K562 (cell line): ENCODE data around the gene CFAP206. TPM values are rescaled to one million over a fixed set of nuclear protein-coding genes. Genes with fewer than 3 reads are reported as not detected.
A peak's percentile ranks its signal among the peaks of the same experiment; 100 is the strongest.

ENCODE experiments used
- ATF3 ChIP-seq, 2 experiments: fragments of 450-650 bp in 1 of 2; sonication (generic) in 1 of 2; formaldehyde crosslinking in 1 of 2; IDR thresholded peaks in 1 of 2; conservative IDR thresholded peaks in 1 of 2; 2 replicates each; pipeline versions ENCODE4 v1.6.1 to v1.8.1; 2016 to 2023; ENCODE audit warnings: mild to moderate bottlenecking in 2 of 2, moderate library complexity in 2 of 2, inconsistent platforms in 1 of 2, missing genetic modification reagents in 1 of 2
- BRD4 ChIP-seq: fragments of 200-600 bp; sonication (generic); IDR thresholded peaks from 2 replicates; pipeline ENCODE4 v1.6.1; 2017; ENCODE audit warnings: inconsistent platforms
- CEBPB ChIP-seq: fragments of 450-650 bp; IDR thresholded peaks from 2 replicates; pipeline ENCODE4 v1.6.1; 2016; ENCODE audit warnings: missing genetic modification characterization, missing compliant biosample characterization
- CREB3 ChIP-seq: fragments of 450-650 bp; conservative IDR thresholded peaks from 2 replicates; pipeline ENCODE4 v1.6.1; 2016; ENCODE audit warnings: missing genetic modification characterization, low read depth, mild to moderate bottlenecking, missing compliant biosample characterization, moderate library complexity
- DMBX1 ChIP-seq: fragments of 250-450 bp; sonication (Bioruptor Pico); IDR thresholded peaks from 2 replicates; pipeline ENCODE4 v1.8.0; 2022; ENCODE audit warnings: inconsistent platforms, mild to moderate bottlenecking, moderate library complexity, borderline replicate concordance
- FOS ChIP-seq: IDR thresholded peaks from 3 replicates; pipeline ENCODE4 v1.6.1; 2011; ENCODE audit not compliant: insufficient read length; ENCODE audit errors: extremely low read depth
- FOXA1 ChIP-seq: fragments of 450-650 bp; IDR thresholded peaks from 2 replicates; pipeline ENCODE4 v1.6.1; 2016; ENCODE audit warnings: mild to moderate bottlenecking, borderline replicate concordance
- HDAC3 ChIP-seq: fragments of 450-650 bp; IDR thresholded peaks from 2 replicates; pipeline ENCODE4 v1.6.1; 2018; ENCODE audit warnings: borderline replicate concordance, mild to moderate bottlenecking, moderate library complexity; ENCODE audit not compliant: partially characterized antibody
- HMGXB4 ChIP-seq: sonication (generic); formaldehyde crosslinking; IDR thresholded peaks from 2 replicates; pipeline ENCODE4 v1.8.1; 2023; ENCODE audit warnings: mild to moderate bottlenecking, missing genetic modification reagents
- KLF16 ChIP-seq: IDR thresholded peaks from 2 replicates; pipeline ENCODE4 v1.6.1; 2016; ENCODE audit warnings: antibody characterized with exemption
- MCM7 ChIP-seq, 2 experiments: fragments of 450-650 bp; IDR thresholded peaks; 2 replicates each; pipeline ENCODE4 v1.6.1; 2016 to 2018
- MEF2D ChIP-seq: conservative IDR thresholded peaks from 2 replicates; pipeline ENCODE4 v1.6.1; 2016; ENCODE audit warnings: low read depth, missing genetic modification characterization, missing compliant biosample characterization
- RAD51 ChIP-seq: fragments of 450-650 bp; IDR thresholded peaks from 2 replicates; pipeline ENCODE4 v1.7.1; 2016; ENCODE audit warnings: low read depth, mild to moderate bottlenecking, borderline replicate concordance
- RNF219 ChIP-seq: fragments of 250-450 bp; sonication (Bioruptor Pico); IDR thresholded peaks from 2 replicates; pipeline ENCODE4 v1.5.0; 2022; ENCODE audit warnings: mild to moderate bottlenecking
- SREBF1 ChIP-seq: fragments of 150-350 bp; IDR thresholded peaks from 2 replicates; pipeline ENCODE4 v1.6.1; 2014; ENCODE audit warnings: antibody characterized with exemption, low read depth, low read length, borderline replicate concordance
- TCF3 ChIP-seq: sonication (generic); formaldehyde crosslinking; IDR thresholded peaks from 2 replicates; pipeline ENCODE4 v1.4.0; 2020; ENCODE audit warnings: mild to moderate bottlenecking, missing genetic modification reagents
- TEAD1 ChIP-seq, 2 experiments: fragments of 450-650 bp in 1 of 2; sonication (generic) in 1 of 2; formaldehyde crosslinking; IDR thresholded peaks; 2 replicates each; pipeline versions ENCODE4 v1.4.0 to v1.8.0; 2020 to 2022; ENCODE audit warnings: mild to moderate bottlenecking in 2 of 2, missing genetic modification reagents in 1 of 2
- U2AF2 ChIP-seq: fragments of 200-400 bp; formaldehyde crosslinking; optimal IDR thresholded peaks from 2 replicates; pipeline ENCODE3; 2017; ENCODE audit warnings: low read depth, mild to moderate bottlenecking, low read length
- polyA plus RNA-seq, 8 experiments: library from polyadenylated mRNA; depleted of rRNA in 4 of 8; stranded (reverse) in 5 of 8; unstranded in 3 of 8; fragments of >200 nt; fragmentation: Nextera tagmentation in 2 of 8; fragmentation: Illumina TruSeq in 1 of 8; extraction: Ambion mirVana in 2 of 8; extraction: Trizol in 1 of 8; gene quantifications; 2 replicates each; pipeline versions ENCODE4 v1.2.1 to v1.2.3, GENCODE V29; 2011 to 2014; ENCODE audit warnings: inconsistent platforms in 1 of 8, missing spikeins in 1 of 8
- total RNA-seq, 7 experiments: library from RNA; depleted of rRNA in 6 of 7; stranded (reverse); fragments of >200 nt in 6 of 7; fragmentation: Illumina TruSeq in 2 of 7; extraction: Trizol in 2 of 7; gene quantifications; 2 replicates each; pipeline versions ENCODE4 v1.2.1 to v1.2.3, GENCODE V29; 2011 to 2021; ENCODE audit warnings: low replicate concordance in 1 of 7
- TF ChIP-seq, protein P1 (sequence below): fragments of 250-450 bp; sonication (Bioruptor Pico); IDR thresholded peaks from 2 replicates; pipeline ENCODE4 v1.5.0; 2020; ENCODE audit warnings: mild to moderate bottlenecking

CFAP206 gene
- total and polyA plus RNA-seq, 9 of the 15 experiments (the other 6 are each of a cell fraction or from before 2014, with no cell fraction given) = 0.06 to 0.33 (median 0.18) TPM; not detected in 2

- TF ChIP-seq RNF219 (CRISPR knock-in tag) (no peak), TCF3 (CRISPR knock-in tag) (no peak), HMGXB4 (no peak), RAD51 (no peak), DMBX1 (peak; percentile 57; the same call in 1 of the 2 replicates), U2AF2 (no peak), CREB3 (0 out of 2 replicates have a peak, but pooled peaks have one; percentile 32), TEAD1 (CRISPR knock-in tag; IDR thresholded peaks at IDR 0.05) (0 out of 4 replicates have a peak, but pooled peaks of 1 of the 2 experiments have one; percentile 53), MCM7 (IDR thresholded peaks at IDR 0.05) (no peak), ATF3 (IDR thresholded peaks at IDR 0.05) (no peak), ATF3 (CRISPR knock-in tag; conservative IDR thresholded peaks at IDR 0.05) (no peak), SREBF1 (no peak), FOS (no peak), MEF2D (peak; percentile 44; the same call in 1 of the 2 replicates), FOXA1 (no peak), HDAC3 (no peak), BRD4 (no peak), KLF16 (no peak), CEBPB (no peak)
- TF ChIP-seq, protein P1, sequence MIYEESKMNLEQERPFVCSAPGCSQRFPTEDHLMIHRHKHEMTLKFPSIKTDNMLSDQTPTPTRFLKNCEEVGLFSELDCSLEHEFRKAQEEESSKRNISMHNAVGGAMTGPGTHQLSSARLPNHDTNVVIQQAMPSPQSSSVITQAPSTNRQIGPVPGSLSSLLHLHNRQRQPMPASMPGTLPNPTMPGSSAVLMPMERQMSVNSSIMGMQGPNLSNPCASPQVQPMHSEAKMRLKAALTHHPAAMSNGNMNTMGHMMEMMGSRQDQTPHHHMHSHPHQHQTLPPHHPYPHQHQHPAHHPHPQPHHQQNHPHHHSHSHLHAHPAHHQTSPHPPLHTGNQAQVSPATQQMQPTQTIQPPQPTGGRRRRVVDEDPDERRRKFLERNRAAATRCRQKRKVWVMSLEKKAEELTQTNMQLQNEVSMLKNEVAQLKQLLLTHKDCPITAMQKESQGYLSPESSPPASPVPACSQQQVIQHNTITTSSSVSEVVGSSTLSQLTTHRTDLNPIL (CRISPR knock-in tag) = no peak
These were observed 28.7 kb downstream of the CFAP206 start (continued) for GRCh38 chr6:87436435-87436834.
